IMR-90 (cell line): Measurements from ENCODE around the gene YBX1. TPM values are rescaled to one million over a fixed set of nuclear protein-coding genes. Genes with fewer than 3 reads are reported as not detected.

ENCODE experiments used
- ATAC-seq: fragments of 200-7000 bp; cut with Tn5 transposase; 2 replicates; pipeline ENCODE4 v1.9.1; 2020; ENCODE audit warnings: low read depth, mild to moderate bottlenecking, moderate library complexity
- BruUV-seq: library from RNA; stranded (reverse); fragments of 400-500 nt; replicated peaks from 2 replicates; lab custom pipeline; 2021; lab: Mats Ljungman, UMichigan
- CTCF ChIA-PET: fragments of 300-600 bp; formaldehyde crosslinking; extraction: SDS; loops from one replicate; lab custom pipeline; 2021; ENCODE audit warnings: antibody characterized with exemption; lab: Yijun Ruan, JAX
- POLR2A ChIA-PET: fragments of 300-600 bp; sonication (Branson Sonifier 250); formaldehyde crosslinking; loops from one replicate; lab custom pipeline; 2022; ENCODE audit warnings: antibody characterized with exemption; ENCODE audit not compliant: unreplicated experiment; lab: Charles Lee
- DNase-seq: peaks from one replicate; pipeline ENCODE4 v3.0.0; 2013
- H2AFZ ChIP-seq: replicated peaks from 2 replicates; pipeline ENCODE3; 2013; ENCODE audit warnings: low read length, mild to moderate bottlenecking; ENCODE audit not compliant: poor library complexity
- H2AK5ac ChIP-seq: 2 replicates; pipeline ENCODE4 v1.6.1; 2013; ENCODE audit warnings: low read depth, low read length, inconsistent platforms
- H2AK9ac ChIP-seq: replicated peaks from 2 replicates; pipeline ENCODE3; 2013; ENCODE audit warnings: mild to moderate bottlenecking, low read depth, low read length, moderate library complexity; ENCODE audit not compliant: poor library complexity
- H2BK120ac ChIP-seq: 2 replicates; pipeline ENCODE4 v1.6.1; 2013; ENCODE audit warnings: low read depth, low read length, inconsistent platforms
- H2BK15ac ChIP-seq: 3 replicates; pipeline ENCODE4 v1.6.1; 2013; ENCODE audit warnings: low read depth, low read length, inconsistent platforms
- H2BK20ac ChIP-seq: 2 replicates; pipeline ENCODE4 v1.6.1; 2013; ENCODE audit warnings: low read depth, mild to moderate bottlenecking, inconsistent platforms, low read length, moderate library complexity
- H2BK5ac ChIP-seq: 2 replicates; pipeline ENCODE4 v1.6.1; 2013; ENCODE audit warnings: mild to moderate bottlenecking, low read depth, low read length, inconsistent platforms; ENCODE audit not compliant: poor library complexity, severe bottlenecking
- H3K14ac ChIP-seq: replicated peaks from 2 replicates; pipeline ENCODE4 v1.6.1; 2013; ENCODE audit warnings: low read depth, low read length, inconsistent platforms
- H3K18ac ChIP-seq: 2 replicates; pipeline ENCODE4 v1.6.1; 2013; ENCODE audit warnings: low read depth, low read length, control low read depth
- H3K23ac ChIP-seq: 2 replicates; pipeline ENCODE4 v1.6.1; 2013; ENCODE audit warnings: low read depth, low read length, inconsistent platforms
- H3K27ac ChIP-seq: 2 replicates; pipeline ENCODE4 v1.5.1; 2013; ENCODE audit warnings: mild to moderate bottlenecking, control low read depth, low read length; ENCODE audit not compliant: insufficient read depth
- H3K27me3 ChIP-seq: 2 replicates; pipeline ENCODE4 v1.6.1; 2013; ENCODE audit warnings: low read length; ENCODE audit not compliant: control insufficient read depth, insufficient read depth
- H3K36me3 ChIP-seq: 2 replicates; pipeline ENCODE4 v1.6.1; 2013; ENCODE audit warnings: low read length, mixed read lengths; ENCODE audit not compliant: control insufficient read depth, insufficient read depth
- H3K4ac ChIP-seq: 2 replicates; pipeline ENCODE4 v1.6.1; 2013; ENCODE audit warnings: low read depth, low read length, inconsistent platforms
- H3K4me1 ChIP-seq: 2 replicates; pipeline ENCODE4 v1.6.1; 2013; ENCODE audit warnings: low read length, mixed read lengths; ENCODE audit not compliant: control insufficient read depth, insufficient read depth
- H3K4me2 ChIP-seq: 2 replicates; pipeline ENCODE4 v1.6.1; 2013; ENCODE audit warnings: low read depth, mild to moderate bottlenecking, control low read depth, low read length, moderate library complexity
- H3K4me3 ChIP-seq: 2 replicates; pipeline ENCODE4 v1.5.1; 2013; ENCODE audit warnings: low read depth, mild to moderate bottlenecking, control low read depth, low read length, moderate library complexity; ENCODE audit not compliant: insufficient read depth
- H3K56ac ChIP-seq: 2 replicates; pipeline ENCODE4 v1.6.1; 2013; ENCODE audit warnings: low read length, inconsistent platforms; ENCODE audit not compliant: insufficient read depth; ENCODE audit errors: extremely low read depth
- H3K79me1 ChIP-seq, 2 experiments: 2 replicates each; pipeline ENCODE4 v1.6.1; 2013; ENCODE audit warnings: low read length in 2 of 2, inconsistent platforms in 1 of 2, low read depth in 1 of 2
- H3K9ac ChIP-seq: 2 replicates; pipeline ENCODE4 v1.6.1; 2013; ENCODE audit warnings: low read depth, low read length, control low read depth
- H3K9me1 ChIP-seq: 2 replicates; pipeline ENCODE4 v1.6.1; 2013; ENCODE audit warnings: low read length, inconsistent platforms; ENCODE audit not compliant: insufficient read depth
- H3K9me3 ChIP-seq: 2 replicates; pipeline ENCODE4 v1.6.1; 2013; ENCODE audit warnings: low read length; ENCODE audit not compliant: control insufficient read depth, insufficient read depth
- H4K20me1 ChIP-seq: 2 replicates; pipeline ENCODE4 v1.6.1; 2013; ENCODE audit warnings: low read length, inconsistent platforms; ENCODE audit not compliant: insufficient read depth
- H4K5ac ChIP-seq: 2 replicates; pipeline ENCODE4 v1.6.1; 2013; ENCODE audit warnings: mild to moderate bottlenecking, low read depth, low read length, control low read depth
- H4K8ac ChIP-seq, 2 experiments: 2 replicates each; pipeline ENCODE4 v1.6.1; 2013; ENCODE audit warnings: low read depth in 2 of 2, low read length in 2 of 2, control low read depth in 1 of 2, inconsistent platforms in 1 of 2
- H4K91ac ChIP-seq: 2 replicates; pipeline ENCODE4 v1.6.1; 2013; ENCODE audit warnings: low read depth, low read length, inconsistent platforms; ENCODE audit not compliant: insufficient read depth
- BHLHE40 ChIP-seq: fragments of 150-350 bp; IDR thresholded peaks from 2 replicates; pipeline ENCODE4 v1.6.1; 2016; ENCODE audit warnings: mild to moderate bottlenecking, low read depth, low read length
- CEBPB ChIP-seq: IDR thresholded peaks from 2 replicates; pipeline ENCODE4 v1.6.1; 2012; ENCODE audit warnings: low read depth, low read length, improper control_type of control experiment
- CHD1 ChIP-seq: IDR thresholded peaks from 2 replicates; pipeline ENCODE4 v1.6.1; 2012; ENCODE audit warnings: low read depth, low read length, improper control_type of control experiment
- CTCF ChIP-seq: conservative IDR thresholded peaks from 2 replicates; pipeline ENCODE4 v1.5.1; 2012; ENCODE audit warnings: mild to moderate bottlenecking, low read depth, low read length, improper control_type of control experiment
- ELK1 ChIP-seq: fragments of 150-350 bp; IDR thresholded peaks from 2 replicates; pipeline ENCODE4 v1.6.1; 2016; ENCODE audit warnings: low read depth, mild to moderate bottlenecking, low read length, moderate library complexity, borderline replicate concordance
- FOS ChIP-seq: fragments of 150-350 bp; IDR thresholded peaks from 2 replicates; pipeline ENCODE4 v1.6.1; 2016; ENCODE audit warnings: low read depth, low read length
- MAFK ChIP-seq: IDR thresholded peaks from 2 replicates; pipeline ENCODE4 v1.6.1; 2012; ENCODE audit warnings: low read depth, low read length, improper control_type of control experiment
- MAZ ChIP-seq: IDR thresholded peaks from 2 replicates; pipeline ENCODE4 v1.6.1; 2012; ENCODE audit warnings: low read depth, mild to moderate bottlenecking, low read length, improper control_type of control experiment, moderate library complexity, borderline replicate concordance
- MXI1 ChIP-seq: IDR thresholded peaks from 2 replicates; pipeline ENCODE4 v1.6.1; 2012; ENCODE audit warnings: low read depth, mild to moderate bottlenecking, low read length, moderate library complexity, borderline replicate concordance
- NFE2L2 ChIP-seq: fragments of 150-350 bp; IDR thresholded peaks from 2 replicates; pipeline ENCODE4 v1.6.1; 2016; ENCODE audit warnings: low read depth, mild to moderate bottlenecking, low read length
- POLR2A ChIP-seq: IDR thresholded peaks from 2 replicates; pipeline ENCODE4 v1.6.1; 2012; ENCODE audit warnings: mild to moderate bottlenecking, low read depth, low read length
- RAD21 ChIP-seq: IDR thresholded peaks from 2 replicates; pipeline ENCODE4 v1.6.1; 2012; ENCODE audit warnings: low read length, improper control_type of control experiment
- RCOR1 ChIP-seq: IDR thresholded peaks from 2 replicates; pipeline ENCODE4 v1.6.1; 2012; ENCODE audit warnings: mild to moderate bottlenecking, low read length, improper control_type of control experiment; ENCODE audit not compliant: insufficient replicate concordance
- RFX5 ChIP-seq: IDR thresholded peaks from 2 replicates; pipeline ENCODE4 v1.8.0; 2012; ENCODE audit warnings: low read depth, mild to moderate bottlenecking, low read length, moderate library complexity
- SMC3 ChIP-seq: fragments of 150-350 bp; IDR thresholded peaks from 2 replicates; pipeline ENCODE4 v1.6.1; 2016; ENCODE audit warnings: low read depth, mild to moderate bottlenecking, antibody characterized with exemption, low read length, moderate library complexity
- WGBS, 2 experiments: methylation state at CpG; one replicate each; pipeline versions ENCODE4 v1.1.5 to v1.1.7; 2013; ENCODE audit warnings: missing lambda C conversion rate in 2 of 2; ENCODE audit not compliant: insufficient read length in 1 of 2; ENCODE audit errors: extremely low coverage in 2 of 2; 5-methylcytosine and 5-hydroxymethylcytosine counted together
- dilution Hi-C: fragments of 300-500 bp; cut with HindIII; formaldehyde crosslinking; loops from one replicate; pipeline ENCODE4 v1.14.3; 2018; ENCODE audit warnings: low sequenced_read_pairs; ENCODE audit not compliant: unreplicated experiment
- in situ Hi-C: fragments of 300-500 bp; cut with MboI; formaldehyde crosslinking; loops from 3 replicates; pipeline ENCODE4 v1.14.3; 2019; ENCODE audit warnings: low sequenced_read_pairs, inconsistent platforms, mixed read lengths
- intact Hi-C: fragments of 100-400 bp; cut with micrococcal nuclease; formaldehyde crosslinking; loops from 2 replicates; pipeline ENCODE4 v1.10.0; 2022
- polyA plus RNA-seq, 3 experiments: library from polyadenylated mRNA; depleted of rRNA; stranded (reverse); fragments of >200 nt; gene quantifications; 2 replicates each; pipeline ENCODE4 v1.2.3, GENCODE V29; 2012; ENCODE audit warnings: low replicate concordance in 1 of 3
- total RNA-seq: library from RNA; depleted of rRNA; stranded (reverse); fragments of >200 nt; gene quantifications from 2 replicates; pipeline ENCODE4 v1.2.3, GENCODE V29; 2012

YBX1 gene
- total and polyA plus RNA-seq, 2 of the 4 experiments (the other 2 are of a cell fraction): 605 to 843 TPM

GRCh38 chr1:42680921-42681683 is 1.1 kb upstream of the YBX1 start:
- no peaks in the 10 kb centered on the region for H3K27me3 ChIP-seq
- H2BK20ac ChIP-seq: no peak overlapping the region
- peak overlapping the region; percentile 71 for H3K9ac ChIP-seq
- H3K4me3 ChIP-seq: peak overlapping the region; percentile 50
- in situ Hi-C loops (no loop called here), dilution Hi-C loops (no loop called here), intact Hi-C loops (loop anchor here (5.0 to 10.0 kb wide), 4 partner anchors 86 to 536 kb away; partner anchors contain the start of genes C1orf50, P3H1 and ZNF691)
- H2BK5ac ChIP-seq: peak overlapping the region; percentile 71
- ATAC-seq (no peak), DNase-seq (no peak)
- H3K36me3 ChIP-seq: peaks cover 4% of the 10 kb centered on the region
- H2BK120ac ChIP-seq: peak overlapping the region; percentile 51; the same call in 1 of the 2 replicates
- peak overlapping the region; percentile 94 for H3K14ac ChIP-seq
- peak overlapping the region; percentile 95 for H3K4ac ChIP-seq
- WGBS, 2 experiments: 5% methylated on average over 9 of the region's 18 CpGs; no CpG with 5 or more reads in 1 of the 2 experiments
- POLR2A ChIA-PET: interaction anchor here (1.4 to 1.5 kb wide), 2 partner anchors 9 to 85 kb away, joined by 3 to 6 read pairs; no protein-coding TSS in a partner anchor
- peak overlapping the region; percentile 87 to 95 for H4K8ac ChIP-seq
- H3K4me1 ChIP-seq: peaks cover 10% of the 10 kb centered on the region; the same call in 1 of the 2 replicates
- peaks cover 12 to 23% of the 10 kb centered on the region in 2 experiments; a peak in 3 of 4 replicates for H3K79me1 ChIP-seq
- CTCF ChIA-PET: interaction anchor here (1.4 kb wide), 1 partner anchor 10 kb away, joined by 3 read pairs; no protein-coding TSS in a partner anchor
- H3K9me3 ChIP-seq: no peaks in the 10 kb centered on the region
- peak overlapping the region; percentile 91 for H3K23ac ChIP-seq
- H3K9me1 ChIP-seq: peaks cover 7% of the 10 kb centered on the region
- peak overlapping the region; percentile 60 for H4K91ac ChIP-seq
- TSS peak; percentile 82 for BruUV-seq
- H3K56ac ChIP-seq: peak overlapping the region; percentile 85
- no peak overlapping the region for H3K18ac ChIP-seq
- H4K20me1 ChIP-seq: peaks cover 33% of the 10 kb centered on the region
- H2AK5ac ChIP-seq: peak overlapping the region; percentile 53; the same call in 1 of the 2 replicates
- peak overlapping the region; percentile 6 for H2AK9ac ChIP-seq
- H3K27ac ChIP-seq: peak overlapping the region; percentile 82
- TF ChIP-seq MAFK (no peak), CEBPB (no peak), RFX5 (no peak), NFE2L2 (no peak), POLR2A (no peak), ELK1 (no peak), SMC3 (no peak), RAD21 (no peak), MAZ (no peak), FOS (no peak), BHLHE40 (no peak), MXI1 (no peak), RCOR1 (no peak), CTCF (no peak), CHD1 (no peak)
- no peak overlapping the region; the same call in 2 of the 3 replicates for H2BK15ac ChIP-seq
- H2AFZ ChIP-seq: peak overlapping the region; percentile 93
- H3K4me2 ChIP-seq: peak overlapping the region; percentile 95
- H4K5ac ChIP-seq: peak overlapping the region; percentile 69
